Measurements from ENCODE around the gene FSIP2. TPM values are rescaled to one million over a fixed set of nuclear protein-coding genes. Genes with fewer than 3 reads are reported as not detected.

The FSIP2 gene
- total and polyA plus RNA-seq, 2 donors (not counting 3 experiments of a cell fraction or from before 2014, with no cell fraction given) = 0.04 to 0.24 TPM

GRCh38 chr2:185736210-185736609 lies 2.4 kb upstream of the FSIP2 start:
- H4K20me1 ChIP-seq (replicated peaks; ENCODE audit: control insufficient read depth, extremely low read depth, insufficient read depth, low read length) = no peaks in the 10 kb centered on the region
- BruUV-seq (replicated peaks) = no TSS peak
- H3K4me3 ChIP-seq (replicated peaks in 1 of 3; ENCODE audit: insufficient read depth in 1 of 3, low read depth in 1 of 3, low read length in 3 of 3) = no peak overlapping the region
- no peaks in the 10 kb centered on the region for H3K79me2 ChIP-seq (ENCODE audit: control insufficient read depth, insufficient read depth, low read length)
- no peak overlapping the region for H3K9ac ChIP-seq (replicated peaks; ENCODE audit: extremely low read depth, insufficient read depth, low read length)
- ChIA-PET CTCF (interaction anchor here (0.6 kb wide), 1 partner anchor 536 kb away, joined by 3 read pairs; no protein-coding TSS in a partner anchor), POLR2A (no interaction called here)
- H3K9me1 ChIP-seq (replicated peaks; ENCODE audit: control insufficient read depth, extremely low read depth, insufficient read depth, low read length) = no peaks in the 10 kb centered on the region
- H3K4me2 ChIP-seq (ENCODE audit: insufficient read depth, low read length) = no peak overlapping the region
- dilution Hi-C loops (cut with MboI; ENCODE audit: extremely low pct_ligation_motif_present, low sequenced_read_pairs) (no loop called here), intact Hi-C loops (cut with micrococcal nuclease) (no loop called here)
- DNase-seq (ENCODE audit: low read depth, low spot score) = no peak
- H3K4me1 ChIP-seq (ENCODE audit: control insufficient read depth, extremely low read depth, insufficient read depth, low read length) = peaks cover 2% of the 10 kb centered on the region
- no peaks in the 10 kb centered on the region for H3K9me3 ChIP-seq (replicated peaks; ENCODE audit: control insufficient read depth, insufficient read depth, low read length)
- no peak for TF ChIP-seq POLR2AphosphoS5 (IDR thresholded peaks at IDR 0.05; ENCODE audit: insufficient read depth, low read depth, low read length)
- no peak for TF ChIP-seq JUN (IDR thresholded peaks at IDR 0.05; ENCODE audit: borderline replicate concordance, insufficient read depth, insufficient read length, low read depth)
- TF ChIP-seq CTCF (IDR thresholded peaks at IDR 0.05; ENCODE audit: extremely low read depth in 1 of 2, insufficient read depth in 1 of 2, low read depth in 1 of 2, low read length in 2 of 2) = no peak
- TF ChIP-seq FOS (IDR thresholded peaks at IDR 0.05; ENCODE audit: borderline replicate concordance, insufficient read depth, low read length) = no peak
- TF ChIP-seq MYC (IDR thresholded peaks at IDR 0.05; ENCODE audit: low read depth, low read length) = no peak
- no peak for TF ChIP-seq POLR2A (IDR thresholded peaks at IDR 0.05; ENCODE audit: low read depth, low read length)
- TF ChIP-seq MAX (IDR thresholded peaks at IDR 0.05; ENCODE audit: insufficient read depth, insufficient read length) = no peak
- TF ChIP-seq EZH2 (IDR thresholded peaks at IDR 0.05; ENCODE audit: borderline replicate concordance, low read depth, low read length, severe bottlenecking) = no peak
- no peak for TF ChIP-seq GATA2 (IDR thresholded peaks at IDR 0.05; ENCODE audit: insufficient read depth, insufficient read length, low read depth, low read length)
- H3K27me3 ChIP-seq (ENCODE audit: control insufficient read depth in 2 of 2, insufficient read depth in 2 of 2, low read length in 2 of 2) = peaks cover 0 to 2% of the 10 kb centered on the region in 2 experiments
- no peak overlapping the region for H2AFZ ChIP-seq (ENCODE audit: low read depth, low read length)
- H3K27ac ChIP-seq (ENCODE audit: insufficient read depth, low read depth, low read length) = no peak overlapping the region
- FAIRE-seq = no peak
- H3K36me3 ChIP-seq (ENCODE audit: control insufficient read depth in 2 of 2, extremely low read depth in 1 of 2, insufficient read depth in 2 of 2, low read length in 2 of 2) = no peaks in the 10 kb centered on the region

Data from endothelial cell of umbilical vein (primary cell).